ENCODE data around the gene KLHDC3. TPM values are rescaled to one million over a fixed set of nuclear protein-coding genes. Genes with fewer than 3 reads are reported as not detected.

The KLHDC3 gene
- total and polyA plus RNA-seq, 2 of the 13 experiments (the other 11 are each of a cell fraction or from before 2014, with no cell fraction given): 78.3 to 91.5 TPM

DNA sequence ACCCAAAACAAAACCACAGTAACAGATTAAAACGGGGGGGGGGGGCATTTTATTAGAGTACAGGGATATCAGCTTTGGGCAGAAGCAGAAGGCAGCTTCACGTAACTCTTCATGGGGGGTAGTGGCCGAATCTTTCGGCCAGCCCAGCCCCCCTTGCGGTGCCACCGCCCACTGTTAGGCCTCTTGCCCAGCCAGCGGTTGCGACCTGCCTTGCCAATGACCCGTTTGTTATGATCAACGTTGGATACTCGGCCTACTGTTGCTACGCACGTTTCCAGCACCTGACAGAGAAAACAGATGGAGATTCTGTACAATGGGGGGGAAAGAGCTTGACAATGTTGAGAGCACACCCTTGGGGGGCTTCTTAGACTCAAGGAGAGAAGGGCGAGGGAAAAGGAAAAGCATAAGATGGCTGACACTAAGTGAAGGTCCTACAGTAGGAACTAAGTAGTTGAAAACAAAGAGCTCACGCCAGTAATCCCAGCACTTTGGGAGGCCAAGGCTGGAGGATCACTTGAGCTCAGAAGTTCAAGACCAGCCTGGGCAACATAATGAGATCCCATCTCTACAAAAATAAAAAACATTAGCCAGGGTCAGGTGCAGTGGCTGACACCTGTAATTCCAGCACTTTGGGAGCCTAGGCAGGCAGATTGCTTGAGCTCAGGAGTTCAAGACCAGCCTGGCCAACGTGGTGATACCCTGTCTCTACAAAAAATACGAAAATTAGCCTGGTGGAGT is 40.3 kb downstream of the KLHDC3 start (continued):
- TF ChIP-seq FOXO4 (CRISPR knock-in tag; conservative IDR thresholded peaks at IDR 0.05) (0 out of 2 replicates have a peak, but pooled peaks have one; percentile 79), MED8 (CRISPR knock-in tag; IDR thresholded peaks at IDR 0.05; ENCODE audit: insufficient replicate concordance) (no peak), MEF2D (CRISPR knock-in tag; IDR thresholded peaks at IDR 0.05) (no peak), MED13 (CRISPR knock-in tag; IDR thresholded peaks at IDR 0.05) (no peak), ADNP (CRISPR knock-in tag; IDR thresholded peaks at IDR 0.05) (no peak), GTF3A (CRISPR knock-in tag; conservative IDR thresholded peaks at IDR 0.05) (no peak; the same call in 1 of the 2 replicates), PHF20 (CRISPR knock-in tag; IDR thresholded peaks at IDR 0.05) (no peak), KDM5B (CRISPR knock-in tag; IDR thresholded peaks at IDR 0.05; ENCODE audit: borderline replicate concordance) (0 out of 2 replicates have a peak, but pooled peaks have one; percentile 33), HBP1 (CRISPR knock-in tag; IDR thresholded peaks at IDR 0.05; ENCODE audit: low read depth) (no peak), ZNF331 (CRISPR knock-in tag; IDR thresholded peaks at IDR 0.05) (no peak), NONO (IDR thresholded peaks at IDR 0.05) (no peak), NONO (CRISPR knock-in tag; conservative IDR thresholded peaks at IDR 0.05) (no peak; the same call in 1 of the 2 replicates), ZNF260 (CRISPR knock-in tag; IDR thresholded peaks at IDR 0.05; ENCODE audit: borderline replicate concordance, low read depth) (no peak), SIX4 (CRISPR knock-in tag; IDR thresholded peaks at IDR 0.05) (no peak), SUZ12 (IDR thresholded peaks at IDR 0.05; ENCODE audit: low read depth, low read length) (no peak), NFE2L1 (CRISPR knock-in tag; IDR thresholded peaks at IDR 0.05; ENCODE audit: borderline replicate concordance) (no peak), BATF2 (CRISPR knock-in tag; IDR thresholded peaks at IDR 0.05) (peak; percentile 46; the same call in 1 of the 2 replicates), ZNF160 (CRISPR knock-in tag; IDR thresholded peaks at IDR 0.05) (no peak), SRY (CRISPR knock-in tag; IDR thresholded peaks at IDR 0.05) (0 out of 2 replicates have a peak, but pooled peaks have one; percentile 8)
- TF ChIP-seq, protein P1, sequence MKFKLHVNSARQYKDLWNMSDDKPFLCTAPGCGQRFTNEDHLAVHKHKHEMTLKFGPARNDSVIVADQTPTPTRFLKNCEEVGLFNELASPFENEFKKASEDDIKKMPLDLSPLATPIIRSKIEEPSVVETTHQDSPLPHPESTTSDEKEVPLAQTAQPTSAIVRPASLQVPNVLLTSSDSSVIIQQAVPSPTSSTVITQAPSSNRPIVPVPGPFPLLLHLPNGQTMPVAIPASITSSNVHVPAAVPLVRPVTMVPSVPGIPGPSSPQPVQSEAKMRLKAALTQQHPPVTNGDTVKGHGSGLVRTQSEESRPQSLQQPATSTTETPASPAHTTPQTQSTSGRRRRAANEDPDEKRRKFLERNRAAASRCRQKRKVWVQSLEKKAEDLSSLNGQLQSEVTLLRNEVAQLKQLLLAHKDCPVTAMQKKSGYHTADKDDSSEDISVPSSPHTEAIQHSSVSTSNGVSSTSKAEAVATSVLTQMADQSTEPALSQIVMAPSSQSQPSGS (CRISPR knock-in tag; IDR thresholded peaks at IDR 0.05): no peak
- TF ChIP-seq, protein P2, sequence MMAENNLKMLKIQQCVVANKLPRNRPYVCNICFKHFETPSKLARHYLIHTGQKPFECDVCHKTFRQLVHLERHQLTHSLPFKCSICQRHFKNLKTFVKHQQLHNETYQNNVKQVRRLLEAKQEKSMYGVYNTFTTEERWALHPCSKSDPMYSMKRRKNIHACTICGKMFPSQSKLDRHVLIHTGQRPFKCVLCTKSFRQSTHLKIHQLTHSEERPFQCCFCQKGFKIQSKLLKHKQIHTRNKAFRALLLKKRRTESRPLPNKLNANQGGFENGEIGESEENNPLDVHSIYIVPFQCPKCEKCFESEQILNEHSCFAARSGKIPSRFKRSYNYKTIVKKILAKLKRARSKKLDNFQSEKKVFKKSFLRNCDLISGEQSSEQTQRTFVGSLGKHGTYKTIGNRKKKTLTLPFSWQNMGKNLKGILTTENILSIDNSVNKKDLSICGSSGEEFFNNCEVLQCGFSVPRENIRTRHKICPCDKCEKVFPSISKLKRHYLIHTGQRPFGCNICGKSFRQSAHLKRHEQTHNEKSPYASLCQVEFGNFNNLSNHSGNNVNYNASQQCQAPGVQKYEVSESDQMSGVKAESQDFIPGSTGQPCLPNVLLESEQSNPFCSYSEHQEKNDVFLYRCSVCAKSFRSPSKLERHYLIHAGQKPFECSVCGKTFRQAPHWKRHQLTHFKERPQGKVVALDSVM (CRISPR knock-in tag; IDR thresholded peaks at IDR 0.05): peak; percentile 81; the same call in 1 of the 2 replicates
- TF ChIP-seq, protein P3, sequence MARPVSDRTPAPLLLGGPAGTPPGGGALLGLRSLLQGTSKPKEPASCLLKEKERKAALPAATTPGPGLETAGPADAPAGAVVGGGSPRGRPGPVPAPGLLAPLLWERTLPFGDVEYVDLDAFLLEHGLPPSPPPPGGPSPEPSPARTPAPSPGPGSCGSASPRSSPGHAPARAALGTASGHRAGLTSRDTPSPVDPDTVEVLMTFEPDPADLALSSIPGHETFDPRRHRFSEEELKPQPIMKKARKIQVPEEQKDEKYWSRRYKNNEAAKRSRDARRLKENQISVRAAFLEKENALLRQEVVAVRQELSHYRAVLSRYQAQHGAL (CRISPR knock-in tag; IDR thresholded peaks at IDR 0.05; ENCODE audit: not compliant biosample characterization): no peak
